Anterior cingulate cortex (tissue), 58 donors: ENCODE measurements around the gene SV2B.

Experiments
- DNase-seq, 58 donors: peaks; one replicate each; lab custom pipeline; 2025; lab: John Stamatoyannopoulos, UW

SV2B gene

DNA sequence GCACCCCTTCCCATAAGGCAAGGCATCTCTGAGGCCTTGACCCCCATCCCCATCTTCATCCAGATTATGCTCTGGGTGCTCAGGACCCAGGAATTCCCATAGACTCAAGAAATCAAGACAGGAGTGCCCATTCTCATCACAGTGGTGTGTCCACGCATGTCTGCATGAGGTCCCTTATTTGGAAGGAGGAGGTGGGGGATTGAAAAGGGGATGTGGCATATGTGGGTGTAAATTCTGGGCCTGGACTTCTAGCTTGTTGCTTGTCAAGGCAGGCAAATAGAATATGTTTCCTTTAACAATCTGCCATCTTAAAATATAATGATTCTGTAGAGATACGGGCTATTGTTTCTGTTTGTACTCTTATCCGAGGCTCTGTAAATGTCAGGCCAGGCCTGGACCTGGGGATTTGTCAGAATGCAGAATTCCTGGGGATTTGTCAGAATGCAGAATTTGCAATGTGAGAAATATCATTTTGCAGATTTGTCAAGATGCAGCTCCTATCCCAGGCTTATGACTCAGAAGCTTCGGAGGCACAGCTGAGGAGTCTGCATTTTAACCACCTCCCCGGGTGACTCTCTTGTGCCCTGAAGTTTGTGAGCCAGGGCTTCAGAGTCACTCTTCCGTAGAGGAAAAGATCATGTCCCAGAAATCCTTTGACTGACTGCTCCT is 157.8 kb downstream of the SV2B start:
- DNase-seq: no peak

DNA sequence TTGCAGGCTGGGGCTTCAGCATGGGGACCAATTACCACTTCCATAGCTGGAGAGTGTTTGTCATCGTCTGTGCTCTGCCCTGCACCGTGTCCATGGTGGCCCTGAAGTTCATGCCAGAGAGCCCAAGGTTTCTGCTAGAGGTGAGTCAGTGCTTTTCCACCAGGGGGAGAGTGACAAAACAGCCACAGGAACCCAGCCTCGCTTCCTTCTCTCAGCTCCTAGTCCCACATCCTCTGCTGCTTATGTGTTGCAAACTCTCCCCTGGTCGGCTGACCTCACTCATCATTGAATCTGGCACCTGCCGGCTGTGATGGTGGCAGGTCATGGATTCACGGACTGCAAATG is 158.3 kb downstream of the SV2B start:
- DNase-seq: no peak

DNA sequence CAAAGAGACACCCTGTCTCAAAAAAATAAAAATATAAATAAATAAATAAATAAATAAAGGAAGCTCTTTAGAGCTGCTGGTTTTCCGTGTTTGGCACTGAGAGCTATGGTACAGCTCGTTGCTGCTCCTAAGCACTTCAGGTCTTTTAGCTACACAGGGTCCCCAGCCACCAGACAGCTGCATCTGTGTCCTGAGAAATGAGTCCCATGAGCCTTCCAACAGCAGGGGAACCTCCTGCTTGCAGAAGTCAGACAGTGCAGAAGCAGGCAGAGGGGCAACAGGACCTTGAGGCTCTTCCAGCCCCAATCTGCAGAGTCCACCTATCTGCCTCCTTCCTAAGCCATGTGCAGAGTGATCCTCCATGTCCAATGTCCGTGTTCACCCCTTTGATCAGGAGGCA is 159.0 kb downstream of the SV2B start:
- no peak for DNase-seq

DNA sequence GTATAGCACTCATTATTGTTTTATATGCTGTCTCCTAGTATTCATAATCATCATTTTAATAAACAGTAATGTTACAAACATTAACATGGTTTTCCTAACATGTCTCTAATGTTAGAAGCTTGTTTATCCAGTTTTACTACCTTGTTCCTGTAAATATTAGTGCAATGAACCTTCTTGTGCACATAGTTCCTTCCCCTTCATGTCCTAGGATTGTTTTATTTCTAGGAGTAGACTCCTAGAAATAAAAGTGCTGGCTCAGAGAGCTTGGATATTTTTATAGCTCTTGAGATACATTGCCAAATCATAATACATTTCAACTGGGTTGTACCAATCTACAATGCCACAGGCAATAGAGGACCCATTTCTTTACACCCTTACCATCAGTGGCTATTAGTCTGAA is 161.3 kb downstream of the SV2B start:
- no peak for DNase-seq

DNA sequence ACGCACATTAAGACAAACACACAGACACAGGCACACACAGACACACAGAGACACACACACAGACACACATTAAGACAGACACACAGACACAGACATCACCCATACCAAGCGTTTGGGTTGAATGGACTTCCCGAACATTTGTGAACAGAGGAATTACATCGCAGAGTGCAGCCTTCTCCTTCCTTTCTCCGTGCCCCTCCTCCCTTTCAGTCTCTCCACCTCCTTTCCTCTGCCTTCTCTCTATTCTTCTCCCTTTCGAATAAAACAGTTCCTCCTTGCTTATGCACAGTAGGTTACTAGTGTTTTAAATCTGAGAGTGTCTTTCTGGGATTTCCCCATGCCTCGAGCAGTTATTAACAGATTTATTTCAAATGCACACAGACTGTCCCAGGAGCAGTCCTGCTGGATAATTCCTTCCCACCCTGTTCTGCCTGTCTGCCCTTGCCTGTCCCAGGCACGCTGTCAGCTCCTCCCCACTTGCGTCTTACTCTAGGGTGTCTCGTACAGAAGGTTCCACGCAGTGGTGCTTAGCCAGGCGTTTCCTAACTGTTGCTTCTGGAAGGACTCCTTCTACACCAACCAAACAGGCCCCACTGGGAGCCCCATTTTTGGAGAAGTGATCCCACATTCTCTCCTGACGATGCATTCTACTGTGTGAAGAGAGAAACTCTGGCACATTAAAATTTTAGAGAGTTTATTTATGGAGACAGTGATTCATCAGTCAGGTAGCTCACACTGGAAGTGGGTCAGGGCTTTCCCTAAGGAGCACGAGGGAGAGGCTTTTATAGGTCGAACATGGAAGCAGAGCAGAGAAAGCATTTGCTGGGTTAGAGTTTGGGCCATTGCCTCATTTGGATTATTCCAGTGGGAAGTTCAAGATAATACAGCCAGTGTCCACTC is 163.8 kb downstream of the SV2B start:
- DNase-seq: peak in 1 of 58 donors; percentile 6

DNA sequence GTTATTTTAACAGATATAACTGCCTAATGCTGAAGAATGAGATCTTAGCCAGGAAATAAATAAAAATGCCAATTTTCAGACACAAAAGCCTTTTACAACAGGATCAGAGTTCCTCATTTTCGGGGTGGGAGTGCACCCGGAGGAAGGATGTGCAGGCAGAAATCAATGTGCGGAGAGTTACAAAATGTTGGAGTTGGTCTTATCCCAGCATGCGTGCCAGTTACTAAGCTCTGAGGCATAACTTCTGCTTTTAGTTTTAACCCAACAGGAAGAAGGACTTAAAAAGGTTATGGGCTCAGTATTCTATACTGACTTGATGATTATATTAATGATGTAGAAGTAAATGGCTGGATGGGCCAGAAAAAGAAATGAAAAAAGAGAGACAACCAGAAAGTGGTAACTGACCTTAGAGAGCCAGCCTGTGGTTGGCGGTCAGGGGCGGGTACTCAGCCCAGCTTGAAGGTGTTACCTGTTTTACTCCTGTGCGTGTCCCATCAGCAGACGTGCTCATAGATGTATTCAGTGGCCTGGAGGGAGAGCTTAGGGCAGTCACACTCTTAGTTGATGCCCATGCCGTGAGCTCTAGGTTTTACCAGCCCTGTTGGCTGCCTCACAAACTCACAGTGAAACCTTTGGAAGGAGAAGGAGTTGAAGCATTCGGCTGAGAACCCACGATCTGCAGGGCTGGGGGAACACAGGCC is 164.7 kb downstream of the SV2B start:
- DNase-seq: no peak

DNA sequence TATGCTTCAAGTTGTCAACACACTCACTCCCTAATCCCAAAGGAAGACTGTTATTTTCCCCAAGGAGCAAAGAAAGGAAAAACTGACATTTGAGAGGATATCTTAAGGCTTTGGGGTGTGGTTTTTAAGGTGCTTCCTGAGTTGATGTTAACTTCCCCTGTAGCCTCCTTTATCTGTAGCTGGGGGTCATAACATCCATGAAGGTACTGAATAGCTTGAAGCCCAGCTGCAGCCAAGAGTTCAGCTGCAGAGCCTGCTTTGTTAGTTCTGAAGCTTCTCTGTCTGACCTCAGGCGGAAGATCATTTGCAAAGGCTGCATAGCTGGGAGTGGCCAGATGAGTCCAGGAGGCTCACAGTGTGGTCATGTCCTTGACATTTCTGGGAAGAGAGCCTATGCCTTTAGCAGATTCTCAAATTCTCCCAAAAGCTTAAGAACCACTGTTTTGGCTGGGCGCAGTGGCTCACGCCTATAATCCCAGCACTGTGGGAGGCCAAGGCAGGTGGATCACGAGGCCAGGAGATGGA is 165.4 kb downstream of the SV2B start:
- no peak for DNase-seq

DNA sequence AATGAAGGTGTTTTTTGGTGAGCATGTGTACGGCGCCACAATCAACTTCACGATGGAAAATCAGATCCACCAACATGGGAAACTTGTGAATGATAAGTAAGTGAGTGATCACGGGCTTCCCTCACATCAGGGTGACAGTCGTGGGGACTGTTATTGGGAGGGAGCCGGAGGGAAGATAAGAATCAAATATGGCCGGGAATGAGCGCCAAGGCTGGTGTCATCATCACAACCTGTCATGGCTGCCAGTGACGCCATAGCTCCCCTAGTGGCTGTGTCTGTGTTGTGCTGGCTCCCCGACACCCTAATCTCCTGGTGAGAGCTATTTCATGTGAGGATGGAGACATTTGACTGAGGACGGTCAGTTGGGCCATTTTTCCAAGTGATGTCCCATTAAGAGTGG is 168.5 kb downstream of the SV2B start:
- DNase-seq: no peak

DNA sequence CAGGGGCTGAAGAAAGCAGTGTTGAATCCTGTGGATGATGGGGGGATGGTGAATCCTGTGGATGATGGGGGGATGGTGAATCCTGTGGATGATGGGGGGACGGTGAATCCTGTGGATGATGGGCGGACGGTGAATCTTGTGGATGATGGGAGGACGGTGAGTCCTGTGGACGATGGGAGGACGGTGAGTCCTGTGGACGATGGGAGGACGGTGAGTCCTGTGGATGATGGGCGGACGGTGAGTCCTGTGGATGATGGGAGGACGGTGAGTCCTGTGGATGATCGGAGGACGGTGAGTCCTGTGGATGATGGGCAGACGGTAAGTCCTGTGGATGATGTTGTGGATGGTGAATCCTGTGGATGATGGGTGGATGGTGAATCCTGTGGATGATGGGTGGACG is 170.7 kb downstream of the SV2B start:
- no peak for DNase-seq

DNA sequence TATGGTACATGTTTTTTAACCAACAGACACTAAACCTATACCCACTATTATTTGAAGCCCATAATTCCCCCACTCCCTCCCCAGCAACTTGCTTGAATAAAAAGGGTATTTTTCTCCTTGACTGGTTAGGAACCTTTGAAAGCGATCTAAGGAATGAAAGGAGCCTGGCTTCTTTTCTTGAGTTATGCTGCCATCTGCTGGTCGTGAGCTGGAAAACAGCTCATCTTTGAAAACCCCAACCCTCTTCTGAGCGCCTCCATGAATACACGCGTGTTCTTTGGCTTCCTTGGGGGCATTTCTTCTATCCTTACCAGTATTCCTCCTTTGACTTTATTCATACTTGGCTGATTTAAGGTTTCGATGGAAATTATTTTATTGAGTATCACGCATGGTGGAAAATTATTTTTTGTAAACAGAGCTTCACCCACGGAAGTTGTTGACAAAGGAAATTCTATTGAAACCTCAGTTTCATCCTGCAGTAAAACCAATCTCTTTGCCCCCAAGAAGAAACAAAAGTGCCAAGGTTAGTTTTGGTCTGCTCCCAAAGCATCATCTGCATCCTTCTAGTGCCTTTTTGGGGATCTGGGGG is 171.6 kb downstream of the SV2B start:
- peak in 38 of 58 donors; percentile 3 to 75 (median 32) for DNase-seq

DNA sequence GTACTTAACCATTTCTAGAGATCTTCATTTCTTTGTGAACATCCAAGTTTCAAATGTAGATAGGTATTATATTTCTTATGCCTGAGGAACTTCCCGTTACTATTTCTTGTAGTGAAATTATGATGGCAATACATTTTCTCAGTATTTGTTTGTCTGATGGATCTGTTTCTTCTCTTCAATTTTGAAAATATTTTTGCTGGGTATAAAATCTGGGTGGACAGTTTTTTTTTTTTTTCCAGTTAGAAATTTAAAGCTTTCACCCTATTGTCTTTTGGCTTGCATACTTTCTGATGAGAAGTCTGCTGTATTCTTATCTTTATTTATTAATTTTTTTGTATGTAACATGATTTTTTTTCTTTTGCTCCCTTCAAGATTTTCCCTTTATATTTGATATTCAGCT is 175.8 kb downstream of the SV2B start:
- no peak for DNase-seq

DNA sequence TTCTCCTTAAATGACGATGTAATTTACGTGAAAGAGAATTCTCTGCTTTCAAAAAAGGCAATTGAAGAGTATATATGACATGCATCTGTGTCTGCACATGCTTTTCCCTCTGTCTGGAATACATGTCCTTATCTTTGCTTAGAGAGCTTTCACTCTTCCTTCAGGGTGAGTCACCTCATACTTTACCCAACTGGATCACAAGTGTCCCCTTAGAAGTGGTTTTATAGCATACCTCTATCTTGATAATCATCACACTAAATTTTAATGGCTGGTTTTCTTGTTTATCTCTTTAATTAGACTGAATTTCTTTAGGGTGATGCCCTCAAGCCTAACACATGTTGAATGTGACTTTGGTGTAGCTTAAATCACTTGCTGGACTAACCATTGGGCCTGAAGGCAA is 178.9 kb downstream of the SV2B start:
- DNase-seq: no peak

DNA sequence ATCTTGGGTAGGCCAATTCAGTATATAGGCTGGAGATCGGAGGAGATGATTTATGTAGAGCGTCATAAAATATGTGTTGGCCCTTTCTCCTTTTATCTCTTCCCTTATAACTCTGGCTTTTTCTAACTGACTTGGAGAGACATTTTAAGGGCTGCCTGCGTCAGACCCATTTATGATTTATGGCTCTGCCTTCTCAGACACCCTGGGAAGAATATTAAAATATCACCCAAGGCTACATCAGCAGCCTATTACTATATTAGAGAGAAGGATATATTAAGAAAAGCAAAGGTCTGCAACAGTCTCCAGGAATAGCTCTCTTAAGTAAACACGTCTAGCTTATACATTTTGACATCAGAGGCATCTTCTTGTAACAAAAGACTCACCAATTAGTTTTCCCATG is 179.4 kb downstream of the SV2B start:
- DNase-seq: no peak

DNA sequence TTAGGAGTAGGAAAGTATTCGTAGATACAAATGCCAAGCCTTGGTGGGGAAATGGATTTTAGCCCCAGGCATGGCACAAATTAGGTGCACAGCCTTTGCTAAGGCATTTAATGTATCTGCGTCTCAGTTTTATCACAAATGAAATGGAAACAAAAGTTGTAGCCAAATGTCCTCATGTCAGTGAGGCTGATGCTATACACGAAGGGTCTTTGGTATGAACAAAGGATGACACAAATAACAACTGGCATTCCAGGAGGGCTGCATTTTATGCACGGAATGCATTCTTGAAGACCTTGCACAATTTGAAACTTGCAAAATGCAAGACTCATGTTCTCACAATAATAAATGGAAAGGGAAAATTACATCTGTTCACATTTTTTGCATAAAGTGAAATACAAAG is 181.9 kb downstream of the SV2B start:
- DNase-seq: no peak

DNA sequence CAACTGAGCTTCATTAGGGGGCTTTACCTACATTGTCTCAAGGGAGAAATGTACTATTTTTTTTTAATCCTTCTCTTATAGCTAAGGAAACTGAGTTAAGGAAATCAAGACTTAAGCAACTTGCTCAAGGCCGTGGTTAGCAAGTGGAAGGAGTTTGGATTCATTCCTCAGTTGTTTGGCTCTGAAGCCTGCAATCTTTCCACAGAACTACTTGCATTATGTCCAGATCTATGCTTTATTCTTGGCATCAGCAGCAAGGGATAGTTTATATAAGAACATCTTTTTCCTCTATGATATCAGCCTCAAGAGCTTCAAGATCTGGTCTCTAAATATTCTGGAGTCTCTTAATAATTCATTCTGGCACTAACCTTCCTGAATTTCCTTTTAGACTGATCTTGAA is 182.4 kb downstream of the SV2B start:
- peak in 1 of 58 donors; percentile 30 for DNase-seq

DNA sequence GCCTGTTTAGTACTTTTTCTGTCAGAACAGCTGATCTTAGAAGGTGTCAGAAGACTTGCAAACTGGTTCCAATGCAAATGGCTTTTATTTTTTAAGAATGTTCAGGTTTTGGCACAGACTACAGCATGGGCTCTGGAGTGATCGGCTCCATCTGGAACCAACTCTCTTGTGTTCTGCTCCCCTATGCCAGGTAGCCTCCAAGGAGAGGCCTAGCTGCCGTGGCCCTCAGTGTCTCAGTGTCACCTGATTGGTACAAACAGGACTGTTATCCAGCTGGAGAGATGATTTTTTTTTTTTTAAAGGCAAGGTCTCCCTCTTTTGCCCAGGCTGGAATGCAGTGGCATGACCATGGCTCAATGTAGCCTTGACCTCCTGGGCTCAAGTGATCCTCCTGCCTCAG is 183.1 kb downstream of the SV2B start:
- DNase-seq: peak in 1 of 58 donors; percentile 58

DNA sequence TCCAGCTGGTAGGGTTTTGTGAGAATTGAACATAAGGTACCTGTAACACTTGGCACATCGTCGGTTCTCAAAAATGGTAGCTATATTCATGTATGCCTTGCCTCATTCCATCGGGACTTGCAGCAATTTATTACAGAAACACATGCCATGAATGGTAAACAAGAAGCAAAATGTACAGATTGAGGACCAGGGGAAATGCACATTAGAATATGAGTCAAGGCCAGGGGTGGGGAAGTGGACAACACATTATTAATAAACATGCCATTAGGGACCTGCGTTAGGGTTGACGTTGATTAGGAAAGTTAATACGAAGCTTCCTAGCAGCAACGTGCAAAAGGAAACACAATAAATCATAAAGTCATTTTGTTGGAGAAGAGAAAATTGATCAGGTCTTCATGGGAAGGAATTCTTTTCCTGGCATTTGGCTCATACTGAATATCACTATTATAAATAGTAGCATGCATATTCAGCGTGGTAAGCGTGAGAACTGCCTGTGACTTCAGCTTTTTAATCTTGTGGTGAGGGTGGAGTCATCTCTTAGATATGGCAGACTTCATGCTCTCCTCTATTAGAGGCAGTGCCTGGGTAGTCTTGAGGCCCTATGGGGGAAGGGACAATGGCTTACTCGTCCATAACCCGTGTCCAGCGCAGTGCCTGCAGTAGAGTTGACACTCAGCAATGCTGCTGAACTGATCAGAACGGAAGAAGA is 184.9 kb downstream of the SV2B start:
- DNase-seq: no peak

DNA sequence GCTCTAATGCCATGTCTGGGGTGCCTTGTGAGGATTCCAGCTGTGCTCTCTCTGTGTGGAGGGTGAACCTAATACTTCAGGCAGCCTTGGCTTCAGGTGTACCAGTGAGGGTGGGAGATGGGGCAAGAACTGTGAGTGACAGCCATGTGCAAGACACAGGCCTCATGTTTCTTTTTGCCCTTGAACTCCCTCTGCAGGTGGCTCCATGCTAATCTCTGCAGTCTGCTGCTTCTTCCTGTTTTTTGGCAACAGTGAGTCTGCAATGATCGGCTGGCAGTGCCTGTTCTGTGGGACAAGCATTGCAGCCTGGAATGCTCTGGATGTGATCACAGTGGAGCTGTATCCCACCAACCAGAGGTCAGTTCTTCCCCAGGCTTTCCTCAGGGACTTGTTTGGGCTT is 189.3 kb downstream of the SV2B start:
- no peak for DNase-seq

DNA sequence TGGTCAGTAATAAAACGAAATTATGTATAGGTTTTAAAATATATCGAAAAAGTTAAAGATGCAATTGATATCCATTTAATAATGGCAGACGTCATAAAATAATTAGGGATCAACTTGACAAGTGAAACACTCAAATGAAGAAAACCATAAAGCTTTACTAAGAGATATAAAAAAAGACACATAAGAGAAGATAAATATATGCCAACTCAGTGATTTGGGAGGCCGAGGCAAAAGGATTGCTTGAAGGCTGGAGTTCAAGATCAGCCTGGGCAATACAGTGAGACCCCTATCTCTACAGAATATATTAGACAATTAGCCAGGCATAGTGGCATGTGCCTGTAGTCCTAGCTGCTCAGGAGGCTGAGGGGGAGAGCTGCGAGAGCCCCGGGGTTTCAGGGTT is 190.5 kb downstream of the SV2B start:
- no peak for DNase-seq

DNA sequence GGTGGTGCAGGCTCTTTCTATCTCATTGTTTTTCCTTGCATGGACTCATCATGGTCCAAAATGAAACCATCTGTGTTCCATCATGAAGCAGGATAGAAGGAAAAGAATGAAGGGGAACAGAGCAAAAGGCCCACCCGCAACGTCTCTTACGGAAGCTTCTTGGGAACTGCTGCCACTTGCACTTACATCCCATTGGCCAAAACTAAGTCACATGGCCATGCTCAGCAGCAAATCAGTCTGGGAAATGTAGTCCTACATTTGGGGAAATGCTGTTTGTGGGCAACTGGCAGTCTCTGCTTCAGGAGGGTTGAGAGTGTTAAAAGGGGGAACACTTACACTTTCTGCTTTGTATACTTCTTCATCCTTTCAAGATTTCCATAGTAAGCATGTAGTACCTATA is 191.6 kb downstream of the SV2B start:
- DNase-seq: no peak
